A549 (cell line): ENCODE measurements around the gene CCDC116.

Source experiments
- PBX3 ChIP-seq: IDR thresholded peaks from 2 replicates; pipeline ENCODE4 v1.6.1; 2012
- RCOR1 ChIP-seq: fragments of 150-350 bp; IDR thresholded peaks from 2 replicates; pipeline ENCODE4 v1.6.1; 2014; ENCODE audit warnings: antibody characterized with exemption, low read length, low read depth
- TF ChIP-seq, protein P1 (sequence below): fragments of >200 bp; sonication (Bioruptor Twin); formaldehyde crosslinking; IDR thresholded peaks from 3 replicates; pipeline ENCODE4 v1.5.1; 2016

DNA sequence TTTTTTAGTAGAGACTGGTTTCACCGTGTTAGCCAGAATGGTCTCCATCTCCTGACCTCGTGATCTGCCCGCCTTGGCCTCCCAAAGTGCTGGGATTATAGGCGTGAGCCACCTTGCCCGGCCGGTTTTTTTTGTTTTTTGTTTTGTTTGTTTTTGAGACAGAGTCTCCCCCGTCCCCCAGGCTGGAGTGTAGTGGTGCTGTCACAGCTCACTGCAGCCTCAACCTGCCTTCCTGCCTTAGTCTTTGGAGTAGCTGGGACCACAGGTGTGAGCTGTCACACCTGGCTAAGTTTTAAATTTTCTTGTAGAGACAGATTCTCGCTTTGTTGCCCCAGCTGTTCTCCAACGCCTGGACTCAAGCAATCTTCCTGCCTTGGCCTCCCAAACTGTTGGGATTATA lies 36.5 kb downstream of the CCDC116 start:
- no peak for TF ChIP-seq PBX3
- TF ChIP-seq, protein P1, sequence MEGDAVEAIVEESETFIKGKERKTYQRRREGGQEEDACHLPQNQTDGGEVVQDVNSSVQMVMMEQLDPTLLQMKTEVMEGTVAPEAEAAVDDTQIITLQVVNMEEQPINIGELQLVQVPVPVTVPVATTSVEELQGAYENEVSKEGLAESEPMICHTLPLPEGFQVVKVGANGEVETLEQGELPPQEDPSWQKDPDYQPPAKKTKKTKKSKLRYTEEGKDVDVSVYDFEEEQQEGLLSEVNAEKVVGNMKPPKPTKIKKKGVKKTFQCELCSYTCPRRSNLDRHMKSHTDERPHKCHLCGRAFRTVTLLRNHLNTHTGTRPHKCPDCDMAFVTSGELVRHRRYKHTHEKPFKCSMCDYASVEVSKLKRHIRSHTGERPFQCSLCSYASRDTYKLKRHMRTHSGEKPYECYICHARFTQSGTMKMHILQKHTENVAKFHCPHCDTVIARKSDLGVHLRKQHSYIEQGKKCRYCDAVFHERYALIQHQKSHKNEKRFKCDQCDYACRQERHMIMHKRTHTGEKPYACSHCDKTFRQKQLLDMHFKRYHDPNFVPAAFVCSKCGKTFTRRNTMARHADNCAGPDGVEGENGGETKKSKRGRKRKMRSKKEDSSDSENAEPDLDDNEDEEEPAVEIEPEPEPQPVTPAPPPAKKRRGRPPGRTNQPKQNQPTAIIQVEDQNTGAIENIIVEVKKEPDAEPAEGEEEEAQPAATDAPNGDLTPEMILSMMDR = no peak
- TF ChIP-seq RCOR1 = no peak
